ENCODE results near the gene TBC1D16.

Gene TBC1D16

DNA sequence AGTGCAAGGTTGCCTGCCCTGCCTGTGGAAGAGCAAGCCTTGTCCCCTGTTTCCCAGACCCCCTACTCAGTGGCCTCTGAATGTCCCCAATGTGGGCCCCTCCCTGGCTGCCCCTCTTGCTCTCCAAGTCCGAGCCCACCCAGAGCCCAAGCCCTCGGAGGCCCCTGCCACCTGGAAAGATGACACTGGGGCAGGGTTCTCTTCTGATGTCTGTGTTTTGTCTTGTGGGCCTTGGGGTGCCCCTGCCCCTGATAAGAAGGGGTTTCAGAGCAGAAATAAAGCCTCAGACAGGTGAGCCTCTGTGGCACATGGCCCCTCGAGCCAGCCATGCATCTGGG is 111.1 kb downstream of the TBC1D16 start:
- no peak overlapping the region for H3K9ac ChIP-seq (ENCODE audit: low read depth, low read length)
- no peaks in the 10 kb centered on the region for H3K36me3 ChIP-seq (ENCODE audit: insufficient read depth, low read length)
- H3K9me3 ChIP-seq (ENCODE audit: control insufficient read depth, insufficient read depth, low read length): no peaks in the 10 kb centered on the region
- H3K4me1 ChIP-seq (ENCODE audit: insufficient read depth, low read length): peaks cover 6% of the 10 kb centered on the region

DNA sequence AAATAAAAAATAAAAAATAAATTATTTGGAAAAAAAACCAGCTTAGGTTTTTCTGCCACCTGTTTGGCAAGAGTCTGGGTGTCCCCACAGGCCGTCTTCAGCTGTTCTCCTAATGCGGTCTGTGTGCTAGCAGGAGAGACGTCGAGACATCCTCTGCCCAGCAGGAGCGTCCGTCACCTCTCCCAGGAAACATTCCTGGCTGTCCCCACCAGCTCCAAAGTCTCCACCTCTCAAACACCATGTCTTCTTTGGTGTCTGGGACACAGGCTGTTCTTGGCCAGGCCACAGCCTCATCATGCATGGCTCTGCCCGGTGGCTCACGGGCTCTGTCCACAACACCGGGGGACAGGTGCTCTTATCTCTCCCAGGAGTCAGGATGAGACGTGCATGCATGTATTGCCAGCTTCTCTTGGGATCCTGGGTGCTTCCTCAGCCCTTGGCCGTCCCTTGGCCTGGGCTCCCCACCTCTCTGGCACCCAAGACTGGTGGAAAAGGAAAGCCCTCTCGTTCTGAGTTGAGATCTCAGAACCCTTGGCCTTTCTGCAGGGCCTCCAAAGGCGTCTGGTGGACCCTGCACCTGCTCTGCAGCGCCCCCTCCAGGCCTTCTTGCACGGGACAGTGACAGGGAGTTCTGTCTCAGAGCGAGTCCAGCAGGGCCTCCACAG is 111.6 kb downstream of the TBC1D16 start:
- H3K4me1 ChIP-seq (ENCODE audit: insufficient read depth, low read length): peaks cover 6% of the 10 kb centered on the region
- no peaks in the 10 kb centered on the region for H3K9me3 ChIP-seq (ENCODE audit: control insufficient read depth, insufficient read depth, low read length)
- no peak overlapping the region for H3K9ac ChIP-seq (ENCODE audit: low read depth, low read length)
- H3K36me3 ChIP-seq (ENCODE audit: insufficient read depth, low read length): no peaks in the 10 kb centered on the region

DNA sequence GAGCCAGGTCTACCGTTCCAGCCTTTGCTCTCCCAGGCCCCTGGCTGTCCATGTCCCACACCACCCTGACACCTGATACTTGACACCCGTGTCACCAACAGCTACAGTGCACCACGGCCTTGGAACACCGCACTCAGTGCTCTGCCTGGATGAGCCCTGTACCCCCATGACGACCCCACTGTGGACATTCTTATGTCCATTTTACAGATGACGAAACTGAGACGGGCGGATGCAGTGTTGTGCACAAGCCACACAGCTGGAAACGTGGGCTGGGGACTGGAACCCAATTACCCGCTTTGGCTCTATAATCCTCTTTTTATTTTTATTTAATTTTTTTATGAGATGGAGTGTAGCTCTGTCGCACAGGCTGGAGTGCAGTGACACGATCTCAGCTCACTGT is 112.9 kb downstream of the TBC1D16 start:
- Histone ChIP-seq H3K9me3 (ENCODE audit: control insufficient read depth, insufficient read depth, low read length) (no peaks in the 10 kb centered on the region), H3K4me1 (ENCODE audit: insufficient read depth, low read length) (peaks cover 6% of the 10 kb centered on the region), H3K36me3 (ENCODE audit: insufficient read depth, low read length) (no peaks in the 10 kb centered on the region), H3K9ac (ENCODE audit: low read depth, low read length) (no peak overlapping the region)

DNA sequence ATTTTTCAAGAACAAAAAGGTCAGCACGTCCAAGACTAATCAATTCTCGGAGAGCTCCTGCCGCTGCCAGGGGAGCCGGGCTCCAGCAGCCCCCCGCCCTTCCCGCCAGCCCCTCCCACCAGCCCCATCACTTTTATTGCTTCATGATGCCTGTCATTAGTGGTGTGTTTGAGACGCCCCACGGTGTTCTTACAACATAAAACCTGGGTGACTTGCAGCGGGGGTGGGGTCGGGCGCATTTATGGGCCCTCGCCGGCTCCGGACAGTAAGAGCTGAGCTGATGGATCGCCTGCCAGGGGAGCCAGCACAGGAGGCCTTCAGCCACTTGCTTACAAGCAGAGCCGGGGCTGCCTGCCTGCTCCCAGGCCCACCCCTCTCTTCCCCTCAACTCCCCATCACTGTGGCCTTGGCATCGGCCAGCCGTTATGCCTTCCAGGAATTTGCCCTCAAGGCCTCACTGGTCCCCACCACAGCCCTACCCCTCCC is 113.5 kb downstream of the TBC1D16 start:
- H3K9ac ChIP-seq (ENCODE audit: low read depth, low read length): no peak overlapping the region

DNA sequence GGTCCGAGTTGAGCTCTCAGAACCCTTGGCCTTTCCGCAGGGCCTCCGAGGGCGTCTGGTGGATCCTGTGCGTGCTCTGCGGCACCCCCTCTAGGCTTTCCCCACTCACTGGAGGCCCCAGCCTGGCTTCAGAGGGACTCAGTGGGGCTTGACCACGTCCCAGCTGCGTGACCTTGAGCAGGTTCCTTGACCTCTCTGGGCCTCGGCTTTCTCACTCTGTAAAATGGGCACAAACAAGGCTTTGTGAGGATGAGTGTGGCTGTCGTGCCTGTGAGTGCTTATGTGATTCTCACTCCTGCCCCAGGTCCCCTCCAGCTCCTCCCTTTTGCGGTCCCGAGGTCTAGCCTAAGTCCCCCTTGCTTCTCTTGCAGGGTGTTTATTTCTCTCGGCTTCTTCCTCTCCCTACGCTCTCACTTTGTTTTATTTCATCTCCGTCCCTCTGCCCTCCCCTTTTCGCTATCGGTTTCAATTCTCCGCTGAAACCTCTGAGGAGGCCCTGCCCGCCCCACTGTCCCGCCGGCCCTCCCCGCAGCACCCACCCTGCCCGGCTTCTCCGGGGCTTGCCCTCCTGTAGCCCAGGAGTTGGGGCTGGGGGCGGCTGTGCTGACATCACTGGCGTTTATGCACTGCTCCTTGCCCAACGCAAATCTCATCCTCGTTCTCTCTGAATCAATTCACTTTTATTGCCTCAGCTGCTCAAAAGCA is 114.1 kb downstream of the TBC1D16 start:
- Histone ChIP-seq H3K9me3 (ENCODE audit: control insufficient read depth, insufficient read depth, low read length) (no peaks in the 10 kb centered on the region), H3K9ac (ENCODE audit: low read depth, low read length) (no peak overlapping the region), H3K36me3 (ENCODE audit: insufficient read depth, low read length) (no peaks in the 10 kb centered on the region), H3K4me1 (ENCODE audit: insufficient read depth, low read length) (peaks cover 6% of the 10 kb centered on the region)

More for the DNA sequence above, 113.5 kb downstream of the TBC1D16 start:
- H3K36me3 ChIP-seq (ENCODE audit: insufficient read depth, low read length): no peaks in the 10 kb centered on the region
- no peaks in the 10 kb centered on the region for H3K9me3 ChIP-seq (ENCODE audit: control insufficient read depth, insufficient read depth, low read length)
- peaks cover 6% of the 10 kb centered on the region for H3K4me1 ChIP-seq (ENCODE audit: insufficient read depth, low read length)

DNA sequence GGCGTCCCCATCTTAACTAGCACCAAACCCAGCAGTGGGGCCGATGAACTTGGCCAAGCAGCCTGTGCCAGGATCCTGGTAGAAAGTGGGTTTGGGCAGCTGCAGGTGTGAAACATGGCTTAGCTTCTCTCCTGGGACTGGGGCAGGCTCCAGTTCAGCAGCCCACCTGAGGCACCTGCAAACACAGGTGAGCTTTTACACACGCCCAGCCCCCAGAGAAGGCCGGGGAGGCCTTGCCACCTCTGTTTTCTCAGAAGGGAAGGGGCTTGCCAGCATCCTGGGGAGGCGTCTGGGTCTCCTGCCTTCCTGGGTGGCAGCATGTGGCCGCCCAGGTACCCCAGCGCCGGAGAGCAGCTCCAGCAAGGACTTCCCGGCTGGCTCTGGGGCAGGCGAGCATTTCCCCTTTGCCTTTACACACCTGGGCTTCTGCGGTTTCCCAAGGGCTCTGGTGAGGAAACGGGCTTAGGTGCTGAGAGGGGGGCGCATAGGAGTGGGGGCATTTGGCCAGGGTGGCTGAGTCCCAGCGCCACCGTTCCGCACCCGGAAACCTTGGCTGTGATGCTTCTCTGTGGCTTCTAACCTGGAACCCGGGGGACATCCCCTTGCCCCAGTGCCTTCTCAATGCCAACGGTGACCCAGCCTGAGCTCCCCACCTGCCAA is 114.8 kb downstream of the TBC1D16 start:
- Histone ChIP-seq H3K9me3 (ENCODE audit: control insufficient read depth, insufficient read depth, low read length) (no peaks in the 10 kb centered on the region), H3K9ac (ENCODE audit: low read depth, low read length) (no peak overlapping the region), H3K4me1 (ENCODE audit: insufficient read depth, low read length) (peaks cover 6% of the 10 kb centered on the region), H3K36me3 (ENCODE audit: insufficient read depth, low read length) (no peaks in the 10 kb centered on the region)

DNA sequence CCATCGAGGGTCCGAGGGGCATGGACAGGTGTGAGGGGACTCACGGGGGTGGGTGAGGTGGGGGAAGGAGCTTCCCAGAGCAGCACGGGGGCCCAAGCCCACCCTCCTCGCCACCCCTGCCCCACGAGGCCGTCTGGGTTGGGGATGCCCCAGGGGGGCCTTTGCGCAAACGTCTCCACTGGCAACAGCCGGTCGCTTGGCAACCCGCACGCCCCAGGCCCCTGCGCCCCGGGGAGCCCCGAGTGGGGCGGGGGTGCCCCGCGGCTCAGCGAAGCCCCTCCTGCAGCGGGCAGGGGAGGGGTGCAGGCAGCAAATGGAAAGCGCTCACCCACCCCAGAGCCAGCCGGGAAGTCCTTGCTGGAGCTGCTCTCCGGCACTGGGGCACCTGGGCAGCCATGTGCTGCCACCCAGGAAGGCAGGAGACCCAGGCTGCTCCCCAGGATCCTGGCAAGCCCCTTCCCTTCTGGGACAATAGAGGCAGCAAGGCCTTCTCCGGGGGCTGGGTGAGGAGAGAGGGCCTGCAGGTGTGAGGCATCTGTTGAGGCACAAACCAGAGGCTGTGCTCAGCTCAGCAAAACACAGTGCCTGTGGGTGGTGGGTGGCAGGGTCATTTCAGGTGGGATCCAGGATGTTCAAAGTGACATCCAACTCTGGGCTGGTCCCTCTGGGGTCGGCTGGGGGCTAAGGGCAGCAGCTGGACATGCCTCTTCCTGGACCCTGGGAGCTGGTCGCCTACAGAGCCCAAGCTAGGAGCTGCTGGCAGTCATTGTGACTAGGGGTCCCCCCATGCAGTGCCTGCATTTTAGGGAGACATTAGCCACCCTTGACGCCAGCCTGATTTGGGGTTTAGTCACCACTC is 115.6 kb downstream of the TBC1D16 start:
- Histone ChIP-seq H3K4me1 (ENCODE audit: insufficient read depth, low read length) (peaks cover 6% of the 10 kb centered on the region), H3K9ac (ENCODE audit: low read depth, low read length) (no peak overlapping the region), H3K9me3 (ENCODE audit: control insufficient read depth, insufficient read depth, low read length) (no peaks in the 10 kb centered on the region), H3K36me3 (ENCODE audit: insufficient read depth, low read length) (no peaks in the 10 kb centered on the region)

DNA sequence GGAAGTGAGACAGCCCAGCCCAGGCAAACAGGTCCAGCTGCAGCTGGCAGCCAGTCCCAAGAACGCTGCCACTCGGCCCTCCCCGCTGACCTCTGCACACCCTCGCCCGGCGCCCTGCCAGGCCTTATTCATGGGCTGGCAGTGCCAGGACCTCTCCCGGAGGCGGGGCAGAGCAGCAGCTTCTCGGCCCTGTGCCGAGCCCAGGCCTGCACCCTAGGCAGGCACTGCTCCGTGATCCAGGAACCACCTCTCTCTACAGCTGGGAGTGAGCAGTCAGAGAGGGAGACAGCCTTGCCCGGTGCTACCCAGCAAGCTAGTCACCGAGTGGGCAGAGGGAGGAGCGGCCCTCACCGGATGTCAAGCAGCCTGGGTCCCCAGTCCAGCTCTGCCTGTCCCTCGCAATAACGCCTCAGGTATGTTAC is 116.5 kb downstream of the TBC1D16 start:
- H3K4me1 ChIP-seq (ENCODE audit: insufficient read depth, low read length): no peaks in the 10 kb centered on the region; the same call in 1 of the 2 replicates
- no peak overlapping the region for H3K9ac ChIP-seq (ENCODE audit: low read depth, low read length)
- H3K36me3 ChIP-seq (ENCODE audit: insufficient read depth, low read length): no peaks in the 10 kb centered on the region
- no peaks in the 10 kb centered on the region for H3K9me3 ChIP-seq (ENCODE audit: control insufficient read depth, insufficient read depth, low read length)

DNA sequence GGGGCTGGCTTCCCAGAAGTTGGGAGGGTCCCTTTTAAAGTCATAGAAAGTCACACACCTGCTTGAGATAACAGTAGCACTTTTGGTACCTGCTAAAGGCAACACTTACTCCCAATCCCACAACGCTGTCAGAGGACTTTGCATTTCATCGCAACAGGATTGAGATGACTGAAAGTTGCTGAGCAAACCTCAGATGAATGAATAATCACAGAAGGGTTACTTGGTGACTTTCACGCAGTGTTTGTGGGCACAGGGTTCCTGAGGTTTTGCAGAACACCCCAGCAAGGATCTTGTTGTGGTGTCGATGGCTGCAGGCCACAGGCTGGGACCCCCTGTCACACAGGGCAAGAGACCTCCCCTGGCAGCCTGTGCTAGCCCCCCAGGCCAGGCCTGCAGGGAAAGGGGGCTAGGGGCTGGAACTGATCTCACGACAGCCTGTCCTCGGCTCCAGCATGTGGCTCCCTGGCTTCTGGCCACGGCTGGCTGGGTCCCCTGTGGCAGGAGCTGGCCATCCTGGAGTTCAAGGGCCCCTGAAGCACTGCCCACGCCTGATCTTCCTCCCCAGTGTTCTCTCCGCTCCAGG is 117.0 kb downstream of the TBC1D16 start:
- H3K9ac ChIP-seq (ENCODE audit: low read depth, low read length): no peak overlapping the region
- H3K4me1 ChIP-seq (ENCODE audit: insufficient read depth, low read length): no peaks in the 10 kb centered on the region; the same call in 1 of the 2 replicates

DNA sequence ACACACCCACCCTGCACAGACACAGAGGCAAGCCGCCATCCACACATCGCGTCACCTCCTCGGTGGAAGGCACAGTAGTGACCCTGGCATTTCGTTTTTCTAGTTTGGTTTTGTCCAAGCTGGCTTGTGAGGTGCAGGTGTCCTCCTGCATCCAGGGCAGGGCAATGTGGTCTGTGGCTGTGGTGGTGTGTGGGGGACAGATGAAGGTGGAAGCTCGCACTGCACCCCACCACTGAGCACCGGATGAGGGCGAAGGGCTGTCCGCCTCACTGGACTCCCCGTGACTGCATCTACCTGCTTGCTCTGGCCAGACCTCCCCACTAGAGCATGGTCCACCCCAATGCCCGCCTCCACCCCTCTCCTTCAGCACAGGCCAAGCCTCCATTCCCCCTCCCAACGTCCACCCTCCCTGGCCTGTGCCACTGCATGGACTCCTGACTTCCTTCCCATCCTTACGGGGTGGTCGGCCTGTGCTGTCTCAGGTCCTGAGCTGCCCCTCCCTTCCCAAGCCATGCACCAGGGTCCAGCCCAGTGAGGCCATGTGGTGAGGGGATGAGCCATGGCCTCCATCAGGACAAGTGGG is 117.7 kb downstream of the TBC1D16 start:
- Histone ChIP-seq H3K36me3 (ENCODE audit: insufficient read depth, low read length) (no peaks in the 10 kb centered on the region), H3K4me1 (ENCODE audit: insufficient read depth, low read length) (no peaks in the 10 kb centered on the region; the same call in 1 of the 2 replicates), H3K9ac (ENCODE audit: low read depth, low read length) (no peak overlapping the region), H3K9me3 (ENCODE audit: control insufficient read depth, insufficient read depth, low read length) (no peaks in the 10 kb centered on the region)

More for the DNA sequence above, 117.0 kb downstream of the TBC1D16 start:
- Histone ChIP-seq H3K36me3 (ENCODE audit: insufficient read depth, low read length) (no peaks in the 10 kb centered on the region), H3K9me3 (ENCODE audit: control insufficient read depth, insufficient read depth, low read length) (no peaks in the 10 kb centered on the region)

DNA sequence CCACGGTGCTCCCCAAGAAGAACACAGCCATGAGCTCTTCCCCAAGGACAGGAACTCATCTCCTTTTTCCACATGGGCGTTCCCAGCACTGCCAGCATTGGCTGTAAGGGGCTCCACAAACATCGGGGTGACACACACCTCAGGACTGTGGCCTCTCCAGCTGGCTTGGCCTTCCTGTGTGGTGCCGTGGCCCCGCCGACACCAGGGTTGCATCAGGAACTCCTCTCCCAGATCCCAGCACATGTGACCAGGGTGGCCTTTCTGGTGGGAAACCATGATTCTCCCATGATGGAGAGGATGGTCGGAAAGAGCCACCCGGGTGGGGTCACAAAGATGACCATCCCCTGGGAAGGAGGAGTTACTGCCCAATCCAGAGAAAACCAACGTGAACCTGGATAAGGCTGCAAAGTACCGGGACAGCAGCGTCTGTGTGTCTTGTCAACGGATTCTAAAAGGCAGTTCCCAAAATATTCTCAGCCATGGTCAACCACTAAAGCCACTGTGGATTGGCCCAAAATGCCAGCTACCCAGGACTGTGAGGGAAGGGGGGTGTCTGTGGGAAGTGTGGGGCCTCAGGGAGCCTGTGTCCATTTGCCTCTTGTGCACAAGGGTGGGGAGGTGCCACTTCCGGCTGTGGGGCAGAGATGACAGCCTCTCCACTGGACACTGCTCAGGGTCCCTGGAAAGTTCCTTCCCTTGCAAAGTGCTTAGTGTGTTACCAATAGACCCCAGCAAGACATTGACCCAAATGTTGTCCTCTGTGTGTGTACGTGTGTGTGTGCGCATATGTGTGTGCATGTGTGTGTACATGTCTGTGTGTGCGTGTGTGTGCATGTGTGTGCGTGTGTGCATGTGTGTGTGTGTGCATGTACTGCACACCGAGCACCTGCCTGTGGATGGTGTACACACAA is 118.4 kb downstream of the TBC1D16 start:
- no peaks in the 10 kb centered on the region; the same call in 1 of the 2 replicates for H3K4me1 ChIP-seq (ENCODE audit: insufficient read depth, low read length)

DNA sequence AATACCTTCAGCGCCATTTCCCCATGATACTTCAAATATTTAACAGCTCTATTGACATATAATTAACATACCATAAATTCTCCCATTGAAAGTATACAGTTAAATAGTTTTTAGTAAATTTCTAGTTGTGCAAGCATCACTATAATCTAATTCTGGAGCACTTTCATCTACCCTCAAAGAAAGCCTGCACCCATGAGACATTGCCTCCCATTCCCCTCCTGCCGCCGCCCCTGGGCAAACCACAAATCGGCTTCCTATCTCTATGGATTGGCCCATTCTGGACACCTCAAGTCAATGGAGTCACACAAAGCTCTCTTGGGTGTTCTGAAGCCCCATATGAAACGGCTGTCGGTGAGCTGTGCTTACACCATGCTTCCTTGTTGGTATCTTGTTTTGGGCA is 119.2 kb downstream of the TBC1D16 start:
- Histone ChIP-seq H3K4me1 (ENCODE audit: insufficient read depth, low read length) (no peaks in the 10 kb centered on the region; the same call in 1 of the 2 replicates), H3K36me3 (ENCODE audit: insufficient read depth, low read length) (no peaks in the 10 kb centered on the region), H3K9ac (ENCODE audit: low read depth, low read length) (no peak overlapping the region)

More for the DNA sequence above, 118.4 kb downstream of the TBC1D16 start:
- Histone ChIP-seq H3K9ac (ENCODE audit: low read depth, low read length) (no peak overlapping the region), H3K36me3 (ENCODE audit: insufficient read depth, low read length) (no peaks in the 10 kb centered on the region), H3K9me3 (ENCODE audit: control insufficient read depth, insufficient read depth, low read length) (no peaks in the 10 kb centered on the region)

More for the DNA sequence above, 119.2 kb downstream of the TBC1D16 start:
- no peaks in the 10 kb centered on the region for H3K9me3 ChIP-seq (ENCODE audit: control insufficient read depth, insufficient read depth, low read length)
